Stimulated activated CD4-positive, alpha-beta T cell treated with anti-CD3 and anti-CD28 coated beads, Interleukin-4, amount 100 ng/mL, for 48 hours (primary cell): Measurements from ENCODE around the gene CYB561D1.

Experiments
- DNase-seq, 2 donors: peaks; one replicate each; pipeline ENCODE4 v3.0.0-alpha.2; 2020; ENCODE audit warnings: low read depth in 2 of 2

Gene CYB561D1

DNA sequence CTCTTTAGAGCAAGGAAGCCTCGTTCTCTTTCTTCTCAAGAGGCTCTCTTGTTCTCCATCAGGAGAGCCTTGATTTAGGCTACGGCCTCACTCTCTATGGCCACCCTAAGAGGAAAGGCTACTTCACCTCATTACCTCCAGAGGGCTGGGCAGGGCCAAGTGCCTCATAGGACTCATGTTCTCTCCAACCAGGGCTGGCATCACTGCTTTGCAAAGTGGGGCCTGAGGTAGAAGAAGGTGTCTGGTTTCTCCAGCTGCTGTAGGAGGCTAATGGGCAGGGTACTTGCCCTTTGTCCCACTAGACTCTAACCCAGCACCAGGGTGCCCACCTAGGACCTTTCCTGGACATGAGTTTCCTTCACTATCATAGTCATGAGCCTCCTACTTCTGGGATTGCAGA lies 12.2 kb upstream of the CYB561D1 start:
- DNase-seq, result no peak

GRCh38 chr1:109482242-109482641 lies 11.7 kb upstream of the CYB561D1 start:
- no peak for DNase-seq

DNA sequence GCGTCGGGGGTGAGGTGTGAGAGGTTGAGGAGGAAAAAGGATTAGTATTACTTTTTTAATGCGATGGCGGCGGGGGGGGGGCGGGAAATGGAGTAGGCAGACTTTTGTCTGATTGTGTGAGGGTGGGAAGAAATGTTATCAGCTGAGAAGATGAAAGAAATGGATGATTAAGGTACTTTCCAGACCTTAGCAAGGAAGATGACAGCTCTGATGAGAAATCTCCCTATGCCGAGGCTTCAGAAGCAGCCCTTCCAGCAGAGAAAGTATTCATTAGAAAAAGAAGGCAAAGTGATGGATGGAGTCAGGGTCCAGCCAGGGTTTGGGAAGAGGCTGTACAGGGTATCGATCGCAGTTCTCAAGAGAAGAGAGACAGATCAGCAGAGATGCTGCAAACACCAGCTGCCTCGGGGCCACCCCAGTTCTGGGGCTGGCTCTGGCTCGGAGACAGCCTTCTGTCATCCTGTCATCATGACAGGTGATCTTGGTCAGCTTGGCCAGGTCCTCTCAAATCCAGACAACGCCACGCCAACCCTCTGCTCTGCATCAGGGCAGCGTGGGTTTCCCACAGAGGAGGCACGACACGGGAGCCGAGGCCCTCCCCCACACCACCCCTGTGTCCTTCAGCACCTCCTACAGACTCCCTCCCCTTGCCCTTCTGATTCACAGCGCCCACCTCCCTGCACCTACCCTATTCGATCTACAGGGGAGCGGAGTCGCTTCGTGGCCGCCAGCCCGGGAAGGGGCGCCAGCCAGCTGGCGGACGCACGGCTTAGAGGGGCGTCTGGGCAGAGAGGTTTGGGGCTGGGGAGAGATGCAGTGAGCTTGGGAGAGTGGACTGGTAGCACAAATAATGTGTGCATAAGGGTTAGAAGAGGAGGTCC lies 10.9 kb upstream of the CYB561D1 start:
- no peak for DNase-seq

- DNase-seq, result peak; percentile 82 to 86
These were observed 10.0 kb upstream of the CYB561D1 start, which contains the start of gene ATXN7L2 for GRCh38 chr1:109483672-109484518. ATXN7L2 (plus strand) TSS chr1:109483905; CDS start chr1:109483954, 49 bp downstream.

GRCh38 chr1:109484519-109484975 lies 9.3 kb upstream of the CYB561D1 start:
- no peak for DNase-seq

- DNase-seq, result no peak
These were observed 8.9 kb upstream of the CYB561D1 start for GRCh38 chr1:109485001-109485400.

GRCh38 chr1:109487261-109487660 lies 6.6 kb upstream of the CYB561D1 start:
- DNase-seq, result no peak

GRCh38 chr1:109488201-109488600 lies 5.7 kb upstream of the CYB561D1 start:
- DNase-seq, result no peak

DNA sequence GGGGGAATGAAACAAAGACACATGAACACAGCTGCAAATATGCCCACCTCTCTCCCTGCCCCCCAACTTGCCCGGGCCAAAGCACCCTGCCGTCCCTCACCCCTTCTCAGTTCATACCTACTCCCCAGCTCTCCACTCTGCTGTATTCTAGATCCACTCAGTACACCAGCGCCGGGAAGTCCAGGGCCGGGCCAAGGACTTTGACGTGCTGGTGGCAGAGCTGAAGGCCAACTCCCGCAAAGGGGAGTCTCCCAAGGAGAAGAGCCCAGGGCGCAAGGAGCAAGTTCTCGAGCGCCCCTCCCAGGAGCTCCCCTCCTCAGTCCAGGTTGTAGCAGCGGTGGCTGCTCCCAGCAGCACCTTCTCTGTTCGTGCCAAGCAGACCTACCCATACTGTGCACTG lies 5.2 kb upstream of the CYB561D1 start:
- DNase-seq, result no peak

GRCh38 chr1:109490029-109490933 lies 3.6 kb upstream of the CYB561D1 start:
- peak in 1 of 2 donors; percentile 59 for DNase-seq

- no peak for DNase-seq
These were observed 3.0 kb upstream of the CYB561D1 start for GRCh38 chr1:109490934-109491302.

GRCh38 chr1:109491372-109491771 lies 2.5 kb upstream of the CYB561D1 start:
- DNase-seq, result no peak

DNA sequence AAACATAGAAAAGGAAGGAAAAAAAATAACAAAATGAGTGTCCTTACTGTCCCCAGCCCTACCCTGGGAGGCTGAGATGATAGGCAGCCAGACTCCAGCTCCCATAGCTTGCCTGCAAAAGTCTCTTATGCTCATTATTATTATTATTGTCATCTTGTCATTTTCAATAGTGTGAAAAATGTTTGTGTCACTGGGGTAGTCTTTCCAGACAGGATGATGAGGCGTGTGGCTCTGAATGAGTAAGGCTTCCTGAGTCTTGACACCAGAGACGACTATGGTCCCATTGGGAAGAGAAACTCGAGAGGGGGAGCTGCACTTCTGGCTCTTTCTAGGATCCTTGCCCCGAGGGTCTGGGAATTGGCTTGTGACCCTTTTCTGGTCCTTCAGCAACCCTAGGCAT lies 1.1 kb upstream of the CYB561D1 start:
- DNase-seq, result no peak

DNA sequence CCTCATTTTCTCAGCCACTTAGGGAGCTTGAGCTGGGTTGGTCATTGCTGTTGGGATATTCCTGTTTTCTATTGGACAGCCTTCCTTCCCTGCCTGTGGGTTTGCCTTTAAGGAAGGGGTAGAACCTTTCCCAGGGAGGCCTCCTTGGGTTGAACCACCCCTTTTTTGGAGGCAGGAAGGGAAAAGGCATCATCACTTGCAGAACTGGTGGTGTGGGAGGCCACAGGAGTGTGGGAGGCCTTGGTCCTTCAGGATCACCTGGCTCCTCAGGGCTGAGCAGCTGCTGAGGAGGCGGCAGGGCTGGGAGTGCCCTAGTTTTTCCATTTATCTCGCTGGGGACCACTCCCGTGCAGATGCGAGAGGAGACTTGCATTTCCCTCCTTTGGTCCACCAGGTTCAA lies 667 bp upstream of the CYB561D1 start:
- no peak for DNase-seq

DNA sequence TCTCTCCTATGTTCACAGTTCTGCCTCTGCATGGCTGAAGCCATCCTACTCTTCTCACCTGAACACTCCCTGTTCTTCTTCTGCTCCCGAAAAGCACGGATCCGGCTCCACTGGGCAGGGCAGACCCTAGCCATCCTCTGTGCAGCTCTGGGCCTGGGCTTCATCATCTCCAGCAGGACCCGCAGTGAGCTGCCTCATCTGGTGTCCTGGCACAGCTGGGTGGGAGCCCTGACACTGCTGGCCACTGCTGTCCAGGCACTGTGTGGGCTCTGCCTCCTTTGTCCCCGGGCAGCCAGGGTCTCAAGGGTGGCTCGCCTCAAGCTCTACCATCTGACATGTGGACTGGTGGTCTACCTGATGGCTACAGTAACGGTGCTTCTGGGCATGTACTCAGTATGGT lies 1.8 kb downstream of the CYB561D1 start:
- DNase-seq, result no peak

DNA sequence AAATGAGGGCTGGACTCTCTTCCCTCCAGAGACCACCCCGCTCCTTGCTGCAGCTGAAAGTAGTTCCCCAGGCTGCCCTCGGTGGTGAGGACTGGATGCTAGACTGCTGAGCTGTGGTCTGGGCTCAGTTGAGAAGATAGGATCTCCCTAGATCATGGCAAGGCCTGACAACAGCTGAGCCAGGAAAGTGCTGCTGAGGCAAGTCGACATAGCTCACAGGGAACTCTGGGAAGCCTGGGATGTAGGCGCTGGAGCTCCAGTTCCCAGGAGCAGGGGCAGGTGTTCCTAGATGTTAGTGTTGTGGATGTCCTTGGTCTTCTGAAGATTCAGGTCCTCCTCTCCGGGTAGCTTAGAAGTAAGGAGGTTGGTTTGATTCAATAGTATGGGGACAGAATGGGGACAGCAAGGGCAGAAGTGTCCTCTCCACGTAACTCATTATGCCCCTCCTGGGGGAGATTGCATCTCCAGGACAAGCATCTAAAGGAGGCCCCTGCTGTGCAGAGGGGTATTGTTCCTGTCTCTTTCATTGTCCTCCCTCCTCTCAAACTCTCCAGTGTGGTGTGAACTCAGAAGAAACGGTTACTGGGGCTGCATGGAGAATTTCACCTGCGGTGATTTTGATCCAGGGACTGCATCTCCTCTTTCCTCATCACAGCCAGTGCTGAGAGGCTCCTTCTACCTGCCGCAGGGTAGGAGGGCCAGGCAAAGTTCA lies 3.7 kb downstream of the CYB561D1 start:
- DNase-seq, result no peak

DNA sequence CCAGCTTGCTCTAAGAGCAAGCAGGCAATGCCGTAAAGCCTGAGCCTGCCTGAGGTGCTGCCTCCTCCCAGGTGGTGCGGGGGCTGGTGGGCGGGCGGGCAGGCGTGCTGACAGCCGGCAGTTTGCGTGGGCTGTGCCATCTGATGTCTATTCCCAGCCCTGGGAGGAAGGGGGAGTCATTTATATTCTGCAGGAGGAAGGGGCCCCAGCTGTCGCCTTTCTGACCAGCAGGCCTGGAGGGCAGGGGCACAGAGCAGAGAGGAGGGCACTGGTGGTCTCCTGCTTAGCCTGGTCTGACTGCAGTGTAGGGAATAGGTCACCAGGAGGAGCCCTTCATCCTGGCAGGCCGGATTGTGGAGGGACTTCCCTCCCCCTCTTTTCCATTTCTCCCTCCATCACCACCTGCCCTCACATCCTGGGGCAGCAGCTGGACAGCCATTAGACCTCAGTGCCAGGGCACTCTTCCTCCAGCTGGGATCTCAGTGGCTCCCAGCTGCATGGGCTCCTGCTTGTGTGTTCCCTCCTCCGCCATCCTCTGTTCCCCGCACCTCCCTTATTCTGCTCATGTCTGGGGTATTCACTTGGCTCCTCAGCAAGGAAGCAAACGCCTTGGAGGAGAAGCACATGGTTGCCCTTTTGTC lies 4.4 kb downstream of the CYB561D1 start:
- DNase-seq, result no peak

DNA sequence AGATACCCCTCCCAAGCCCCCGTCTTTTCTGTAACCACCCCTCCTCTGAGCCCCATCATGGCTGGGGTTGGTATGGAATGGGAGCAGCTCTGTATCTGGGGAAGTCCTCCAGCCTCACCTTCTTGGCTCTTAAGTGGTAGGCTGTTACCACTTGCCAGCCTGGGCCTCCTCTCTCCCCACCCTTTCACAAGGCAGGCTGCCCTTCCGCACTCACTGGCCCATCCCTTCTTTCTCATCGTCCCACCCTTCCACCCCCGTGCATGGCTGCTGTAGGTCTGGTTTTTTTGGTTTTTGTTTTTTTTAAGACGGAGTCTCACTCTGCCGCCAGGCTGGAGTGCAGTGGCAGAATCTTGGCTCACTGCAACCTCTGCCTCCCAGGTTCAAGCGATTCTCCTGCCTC lies 5.2 kb downstream of the CYB561D1 start:
- no peak for DNase-seq

DNA sequence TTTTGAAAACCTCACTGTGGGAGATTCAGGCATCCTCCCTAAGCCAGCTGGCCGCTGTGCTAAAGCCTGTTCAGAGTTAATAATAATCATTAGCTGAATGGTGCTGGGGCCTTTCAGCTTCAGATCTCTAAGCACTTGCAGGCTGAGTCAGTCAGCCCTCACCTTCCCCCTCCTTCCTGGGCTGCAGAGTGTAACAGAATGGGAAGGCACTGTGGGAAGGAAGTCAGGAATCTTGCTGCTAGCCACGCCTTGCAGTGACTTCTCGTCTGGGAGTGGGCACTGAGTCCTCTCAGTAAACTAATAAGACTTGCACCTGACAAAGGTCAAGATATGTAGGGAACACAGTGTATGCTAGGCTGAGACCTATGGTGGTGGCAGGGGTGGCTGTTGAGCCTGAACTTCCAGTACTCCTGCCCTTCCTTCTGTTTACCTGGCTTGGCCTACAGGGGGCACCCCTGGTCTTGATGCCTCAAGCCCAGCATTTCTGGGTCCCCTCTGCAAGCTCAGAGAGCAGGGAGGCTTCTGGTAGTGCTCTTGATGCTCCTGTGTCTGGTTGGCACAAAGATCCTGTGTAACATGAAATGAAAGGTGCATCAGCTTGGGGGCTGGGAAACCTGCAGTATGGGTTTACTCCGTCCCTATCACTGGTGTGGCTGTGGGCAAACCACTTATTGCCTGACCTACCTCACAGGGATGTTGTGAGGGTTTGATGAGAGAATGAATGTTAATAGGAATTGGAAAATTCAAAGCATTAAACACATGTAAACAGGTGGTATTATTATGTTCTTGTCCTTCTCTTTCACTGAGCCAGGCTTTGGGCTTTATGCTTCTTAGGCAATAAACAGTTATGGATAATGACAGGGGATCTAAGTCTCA lies 6.0 kb downstream of the CYB561D1 start:
- peak in 1 of 2 donors; percentile 57 for DNase-seq
